PC-9 (cell line): ENCODE results near the gene ACY1.

Experiments
- EZH2 ChIP-seq: fragments of 200-600 bp; sonication (generic); IDR thresholded peaks from 2 replicates; pipeline ENCODE4 v1.8.0; 2017; ENCODE audit warnings: antibody characterized with exemption, low read depth
- TF ChIP-seq, protein P1 (sequence below): fragments of 200-600 bp; sonication (generic); conservative IDR thresholded peaks from 2 replicates; pipeline ENCODE4 v1.6.1; 2017; ENCODE audit warnings: mixed run types, antibody characterized with exemption, mild to moderate bottlenecking, moderate library complexity

DNA sequence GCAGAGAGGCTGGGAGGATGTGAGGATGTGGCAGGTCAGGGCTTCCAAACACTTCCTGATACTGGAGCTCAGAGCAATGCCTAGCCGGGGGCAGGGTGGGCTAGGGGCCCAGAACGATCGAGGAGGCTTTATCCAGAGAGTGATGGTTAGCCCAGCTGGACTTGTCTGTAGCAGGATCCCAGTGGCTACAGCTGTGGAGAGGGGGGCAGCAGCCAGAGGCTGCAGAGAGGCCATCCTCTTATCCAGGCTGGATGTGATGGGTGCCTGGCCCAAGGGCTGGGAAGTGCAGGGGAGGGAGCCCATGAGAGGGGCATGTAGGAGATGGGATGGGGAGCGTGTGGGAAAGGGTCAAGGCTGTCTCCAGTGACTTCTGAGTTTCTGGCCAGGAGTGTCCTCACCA is 36.5 kb upstream of the ACY1 start:
- TF ChIP-seq, protein P1, sequence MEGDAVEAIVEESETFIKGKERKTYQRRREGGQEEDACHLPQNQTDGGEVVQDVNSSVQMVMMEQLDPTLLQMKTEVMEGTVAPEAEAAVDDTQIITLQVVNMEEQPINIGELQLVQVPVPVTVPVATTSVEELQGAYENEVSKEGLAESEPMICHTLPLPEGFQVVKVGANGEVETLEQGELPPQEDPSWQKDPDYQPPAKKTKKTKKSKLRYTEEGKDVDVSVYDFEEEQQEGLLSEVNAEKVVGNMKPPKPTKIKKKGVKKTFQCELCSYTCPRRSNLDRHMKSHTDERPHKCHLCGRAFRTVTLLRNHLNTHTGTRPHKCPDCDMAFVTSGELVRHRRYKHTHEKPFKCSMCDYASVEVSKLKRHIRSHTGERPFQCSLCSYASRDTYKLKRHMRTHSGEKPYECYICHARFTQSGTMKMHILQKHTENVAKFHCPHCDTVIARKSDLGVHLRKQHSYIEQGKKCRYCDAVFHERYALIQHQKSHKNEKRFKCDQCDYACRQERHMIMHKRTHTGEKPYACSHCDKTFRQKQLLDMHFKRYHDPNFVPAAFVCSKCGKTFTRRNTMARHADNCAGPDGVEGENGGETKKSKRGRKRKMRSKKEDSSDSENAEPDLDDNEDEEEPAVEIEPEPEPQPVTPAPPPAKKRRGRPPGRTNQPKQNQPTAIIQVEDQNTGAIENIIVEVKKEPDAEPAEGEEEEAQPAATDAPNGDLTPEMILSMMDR, result no peak
- no peak for TF ChIP-seq EZH2
